MM.1S (cell line): ENCODE measurements around the gene LHB.

Experiments used
- CTCF ChIP-seq: fragments of 300-600 bp; sonication (generic); IDR thresholded peaks from 2 replicates; pipeline ENCODE4 v1.5.1; 2016; ENCODE audit warnings: antibody characterized with exemption, low read length, mixed read lengths
- EZH2 ChIP-seq: fragments of 300-600 bp; sonication (generic); optimal IDR thresholded peaks from 2 replicates; pipeline ENCODE3; 2017; ENCODE audit warnings: low read depth, mild to moderate bottlenecking, antibody characterized with exemption, low read length, mixed read lengths

- TF ChIP-seq CTCF (no peak), EZH2 (no peak)
Measured at GRCh38 chr19:49011194-49011593, 5.7 kb downstream of the LHB start.
